Measurements from ENCODE around the gene RGMA. TPM values are rescaled to one million over a fixed set of nuclear protein-coding genes. Genes with fewer than 3 reads are reported as not detected.
"Not testable (repeated sequence)": the region's sequence is repeated elsewhere in the genome, so short reads cannot be mapped to it uniquely, and the experiment has no call there.

Gene RGMA
- total and polyA plus RNA-seq, 10 of the 15 experiments (the other 5 are each of a cell fraction or from before 2014, with no cell fraction given) = not detected

- H3K4me2 ChIP-seq (ENCODE audit: control insufficient read depth, insufficient read depth); H4K20me1 ChIP-seq (ENCODE audit: control insufficient read depth, insufficient read depth); H3K36me3 ChIP-seq (ENCODE audit: control insufficient read depth in 2 of 2, insufficient read depth in 2 of 2, low read length in 1 of 2); H3K4me3 ChIP-seq; H3K9me3 ChIP-seq (replicated peaks; ENCODE audit: control insufficient read depth, insufficient read depth, low read length); BruUV-seq (replicated peaks); H3K27me3 ChIP-seq (replicated peaks in 1 of 2; ENCODE audit: control insufficient read depth in 2 of 2, insufficient read depth in 2 of 2, low read length in 1 of 2); H3K9ac ChIP-seq (ENCODE audit: control insufficient read depth, insufficient read depth, low read length); ATAC-seq; DNase-seq (ENCODE audit: low read depth, low spot score); FAIRE-seq; H3K27ac ChIP-seq (ENCODE audit: control insufficient read depth, insufficient read depth); H2AFZ ChIP-seq (ENCODE audit: control insufficient read depth, low read depth, low read length); H3K4me1 ChIP-seq (ENCODE audit: control insufficient read depth, insufficient read depth, low read length); POLR2A ChIA-PET; H3K79me2 ChIP-seq (ENCODE audit: control insufficient read depth, insufficient read depth, low read length): not testable (repeated sequence)
- in situ Hi-C loops (cut with MboI) = loop anchor here (25.0 kb wide), 1 partner anchor 1281 kb away; no protein-coding TSS in a partner anchor
- 65% methylated on average over 42 of the region's 44 CpGs for WGBS (ENCODE audit: insufficient coverage, insufficient replicate concordance, low lambda C conversion rate, missing lambda C conversion rate)
- ChIA-PET CTCF (interaction anchor here (1.2 to 5.8 kb wide), 6 partner anchors 11 to 1088 kb away, joined by 3 to 54 read pairs (median 10); no protein-coding TSS in a partner anchor), SMC1A (ENCODE audit: uncharacterized antibody, unreplicated experiment) (interaction anchor here (1.4 to 1.8 kb wide), 2 partner anchors 235 to 1088 kb away, joined by 4 read pairs; no protein-coding TSS in a partner anchor), RAD21 (ENCODE audit: unreplicated experiment) (interaction anchor here (1.6 kb wide), 1 partner anchor 1085 kb away, joined by 8 read pairs; no protein-coding TSS in a partner anchor)
- intact Hi-C loops (cut with micrococcal nuclease; ENCODE audit: unreplicated experiment) = loop anchor here (2.0 to 10.0 kb wide), 3 partner anchors 237 to 1089 kb away; no protein-coding TSS in a partner anchor
Observed at GRCh38 chr15:93031557-93032384, 57.2 kb downstream of the RGMA start.

- H3K4me2 ChIP-seq (ENCODE audit: control insufficient read depth, insufficient read depth) = no peak overlapping the region
- ChIA-PET CTCF (interaction anchor here (0.6 to 5.8 kb wide), 16 partner anchors 10 to 1132 kb away, joined by 3 to 54 read pairs (median 4); partner anchors contain the start of gene CHD2), POLR2A (no interaction called here), RAD21 (ENCODE audit: unreplicated experiment) (interaction anchor here (1.0 to 3.7 kb wide), 4 partner anchors 57 to 1089 kb away, joined by 5 to 40 read pairs (median 18); no protein-coding TSS in a partner anchor), SMC1A (ENCODE audit: uncharacterized antibody, unreplicated experiment) (interaction anchor here (1.4 to 2.1 kb wide), 2 partner anchors 10 to 234 kb away, joined by 4 to 6 read pairs; no protein-coding TSS in a partner anchor)
- no peaks in the 10 kb centered on the region for H3K9me3 ChIP-seq (replicated peaks; ENCODE audit: control insufficient read depth, insufficient read depth, low read length)
- no peaks in the 10 kb centered on the region for H3K79me2 ChIP-seq (ENCODE audit: control insufficient read depth, insufficient read depth, low read length)
- no peaks in the 10 kb centered on the region for H3K4me1 ChIP-seq (ENCODE audit: control insufficient read depth, insufficient read depth, low read length)
- BruUV-seq (replicated peaks) = no TSS peak
- in situ Hi-C loops (cut with MboI) = loop anchor here (25.0 kb wide), 1 partner anchor 1281 kb away; no protein-coding TSS in a partner anchor
- H3K27me3 ChIP-seq (replicated peaks in 1 of 2; ENCODE audit: control insufficient read depth in 2 of 2, insufficient read depth in 2 of 2, low read length in 1 of 2) = no peaks in the 10 kb centered on the region
- peaks cover 5 to 8% of the 10 kb centered on the region in 2 experiments for H3K36me3 ChIP-seq (ENCODE audit: control insufficient read depth in 2 of 2, insufficient read depth in 2 of 2, low read length in 1 of 2)
- 33% methylated on average over 9 of the region's 9 CpGs for WGBS (ENCODE audit: insufficient coverage, insufficient replicate concordance, low lambda C conversion rate, missing lambda C conversion rate)
- FAIRE-seq = no peak
- H3K9ac ChIP-seq (ENCODE audit: control insufficient read depth, insufficient read depth, low read length) = no peak overlapping the region
- ATAC-seq = no peak
- H4K20me1 ChIP-seq (ENCODE audit: control insufficient read depth, insufficient read depth) = peaks cover 4% of the 10 kb centered on the region
- no peak overlapping the region for H3K27ac ChIP-seq (ENCODE audit: control insufficient read depth, insufficient read depth)
- no peak for DNase-seq (ENCODE audit: low read depth, low spot score)
- no peak overlapping the region for H2AFZ ChIP-seq (ENCODE audit: control insufficient read depth, low read depth, low read length)
- intact Hi-C loops (cut with micrococcal nuclease; ENCODE audit: unreplicated experiment) = loop anchor here (2.0 to 10.0 kb wide), 3 partner anchors 236 to 1090 kb away; no protein-coding TSS in a partner anchor
- no peak overlapping the region for H3K4me3 ChIP-seq
- TF ChIP-seq, protein P1, sequence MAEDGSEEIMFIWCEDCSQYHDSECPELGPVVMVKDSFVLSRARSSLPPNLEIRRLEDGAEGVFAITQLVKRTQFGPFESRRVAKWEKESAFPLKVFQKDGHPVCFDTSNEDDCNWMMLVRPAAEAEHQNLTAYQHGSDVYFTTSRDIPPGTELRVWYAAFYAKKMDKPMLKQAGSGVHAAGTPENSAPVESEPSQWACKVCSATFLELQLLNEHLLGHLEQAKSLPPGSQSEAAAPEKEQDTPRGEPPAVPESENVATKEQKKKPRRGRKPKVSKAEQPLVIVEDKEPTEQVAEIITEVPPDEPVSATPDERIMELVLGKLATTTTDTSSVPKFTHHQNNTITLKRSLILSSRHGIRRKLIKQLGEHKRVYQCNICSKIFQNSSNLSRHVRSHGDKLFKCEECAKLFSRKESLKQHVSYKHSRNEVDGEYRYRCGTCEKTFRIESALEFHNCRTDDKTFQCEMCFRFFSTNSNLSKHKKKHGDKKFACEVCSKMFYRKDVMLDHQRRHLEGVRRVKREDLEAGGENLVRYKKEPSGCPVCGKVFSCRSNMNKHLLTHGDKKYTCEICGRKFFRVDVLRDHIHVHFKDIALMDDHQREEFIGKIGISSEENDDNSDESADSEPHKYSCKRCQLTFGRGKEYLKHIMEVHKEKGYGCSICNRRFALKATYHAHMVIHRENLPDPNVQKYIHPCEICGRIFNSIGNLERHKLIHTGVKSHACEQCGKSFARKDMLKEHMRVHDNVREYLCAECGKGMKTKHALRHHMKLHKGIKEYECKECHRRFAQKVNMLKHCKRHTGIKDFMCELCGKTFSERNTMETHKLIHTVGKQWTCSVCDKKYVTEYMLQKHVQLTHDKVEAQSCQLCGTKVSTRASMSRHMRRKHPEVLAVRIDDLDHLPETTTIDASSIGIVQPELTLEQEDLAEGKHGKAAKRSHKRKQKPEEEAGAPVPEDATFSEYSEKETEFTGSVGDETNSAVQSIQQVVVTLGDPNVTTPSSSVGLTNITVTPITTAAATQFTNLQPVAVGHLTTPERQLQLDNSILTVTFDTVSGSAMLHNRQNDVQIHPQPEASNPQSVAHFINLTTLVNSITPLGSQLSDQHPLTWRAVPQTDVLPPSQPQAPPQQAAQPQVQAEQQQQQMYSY (CRISPR knock-in tag; IDR thresholded peaks at IDR 0.05) = no peak
- TF ChIP-seq HCFC1 (IDR thresholded peaks at IDR 0.05; ENCODE audit: low read length) = no peak
- no peak for TF ChIP-seq RB1 (IDR thresholded peaks at IDR 0.05; ENCODE audit: borderline replicate concordance)
- TF ChIP-seq KDM1A (IDR thresholded peaks at IDR 0.05; ENCODE audit: borderline replicate concordance) = no peak
- TF ChIP-seq CREB1 (IDR thresholded peaks at IDR 0.05; ENCODE audit: low read depth) = no peak
- TF ChIP-seq, protein P2, sequence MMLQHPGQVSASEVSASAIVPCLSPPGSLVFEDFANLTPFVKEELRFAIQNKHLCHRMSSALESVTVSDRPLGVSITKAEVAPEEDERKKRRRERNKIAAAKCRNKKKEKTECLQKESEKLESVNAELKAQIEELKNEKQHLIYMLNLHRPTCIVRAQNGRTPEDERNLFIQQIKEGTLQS (IDR thresholded peaks at IDR 0.05; ENCODE audit: borderline replicate concordance, extremely low read depth, low read depth, low read length) = no peak
- TF ChIP-seq POLR2AphosphoS2 (IDR thresholded peaks at IDR 0.05; ENCODE audit: low read depth, low read length) = no peak
- TF ChIP-seq RCOR1 (conservative IDR thresholded peaks at IDR 0.05; ENCODE audit: low read depth, low read length) = no peak
- no peak for TF ChIP-seq CREM (IDR thresholded peaks at IDR 0.05; ENCODE audit: low read depth)
Observed at GRCh38 chr15:93031103-93031464, 57.9 kb downstream of the RGMA start.

Data from GM12878 (cell line).